ENCODE results near the gene NOS1AP. TPM values are rescaled to one million over a fixed set of nuclear protein-coding genes. Genes with fewer than 3 reads are reported as not detected.

NOS1AP gene
- total RNA-seq, 1 donor from 2014 or later, result 4.9 TPM

- ATAC-seq, result peak; percentile 61
- H3K4me3 ChIP-seq, result no peak overlapping the region
- intact Hi-C loops (cut with DNase I), result loop anchor here (5.0 kb wide), 1 partner anchor 222 kb away; no protein-coding TSS in a partner anchor
- no peaks in the 10 kb centered on the region for H3K27me3 ChIP-seq
- H3K27ac ChIP-seq, result no peak overlapping the region
- H3K9me3 ChIP-seq, result no peaks in the 10 kb centered on the region
- no peaks in the 10 kb centered on the region for H3K4me1 ChIP-seq
- no peaks in the 10 kb centered on the region for H3K36me3 ChIP-seq
- TF ChIP-seq CTCF (IDR thresholded peaks at IDR 0.05), result no peak
- no peak for DNase-seq
Observed at GRCh38 chr1:162279136-162279498, 209.6 kb downstream of the NOS1AP start.

GRCh38 chr1:162281426-162281825, 211.9 kb downstream of the NOS1AP start:
- ATAC-seq, result no peak
- H3K27ac ChIP-seq, result no peak overlapping the region

GRCh38 chr1:162283657-162284056, 214.2 kb downstream of the NOS1AP start:
- H3K4me3 ChIP-seq, result no peak overlapping the region
- peaks cover 10% of the 10 kb centered on the region for H3K4me1 ChIP-seq
- TF ChIP-seq CTCF (IDR thresholded peaks at IDR 0.05), result no peak
- H3K36me3 ChIP-seq, result no peaks in the 10 kb centered on the region
- intact Hi-C loops (cut with DNase I), result no loop called here
- no peak for DNase-seq
- H3K27me3 ChIP-seq, result no peaks in the 10 kb centered on the region
- H3K27ac ChIP-seq, result no peak overlapping the region
- H3K9me3 ChIP-seq, result no peaks in the 10 kb centered on the region
- no peak for ATAC-seq

More at GRCh38 chr1:162281426-162281825, 211.9 kb downstream of the NOS1AP start:
- Histone ChIP-seq H3K27me3 (no peaks in the 10 kb centered on the region), H3K4me1 (peaks cover 10% of the 10 kb centered on the region), H3K4me3 (no peak overlapping the region), H3K9me3 (no peaks in the 10 kb centered on the region), H3K36me3 (no peaks in the 10 kb centered on the region)
- TF ChIP-seq CTCF (IDR thresholded peaks at IDR 0.05), result no peak
- no peak for DNase-seq
- intact Hi-C loops (cut with DNase I), result no loop called here

- H3K9me3 ChIP-seq, result no peaks in the 10 kb centered on the region
- H3K27me3 ChIP-seq, result no peaks in the 10 kb centered on the region
- H3K4me3 ChIP-seq, result no peak overlapping the region
- intact Hi-C loops (cut with DNase I), result no loop called here
- DNase-seq, result no peak
- H3K36me3 ChIP-seq, result no peaks in the 10 kb centered on the region
- no peak overlapping the region for H3K27ac ChIP-seq
- TF ChIP-seq CTCF (IDR thresholded peaks at IDR 0.05), result no peak
- no peak for ATAC-seq
- H3K4me1 ChIP-seq, result peaks cover 10% of the 10 kb centered on the region
Observed at GRCh38 chr1:162284206-162284955, 214.9 kb downstream of the NOS1AP start.

GRCh38 chr1:162285149-162285561, 215.7 kb downstream of the NOS1AP start:
- peak; percentile 74 for DNase-seq
- peak; percentile 92 for ATAC-seq
- H3K4me3 ChIP-seq, result no peak overlapping the region
- no peaks in the 10 kb centered on the region for H3K36me3 ChIP-seq
- peaks cover 10% of the 10 kb centered on the region for H3K4me1 ChIP-seq
- TF ChIP-seq CTCF (IDR thresholded peaks at IDR 0.05), result no peak
- H3K27me3 ChIP-seq, result no peaks in the 10 kb centered on the region
- H3K9me3 ChIP-seq, result no peaks in the 10 kb centered on the region
- intact Hi-C loops (cut with DNase I), result no loop called here
- H3K27ac ChIP-seq, result no peak overlapping the region

Data from upper lobe of right lung (tissue), 1 donor.